ENCODE measurements around the gene RET. TPM values are rescaled to one million over a fixed set of nuclear protein-coding genes. Genes with fewer than 3 reads are reported as not detected.

The RET gene
- total RNA-seq, 1 experiment from 2014 or later = 81.1 TPM

GRCh38 chr10:43173120-43173519 lies 96.3 kb downstream of the RET start:
- ATAC-seq (no peak), DNase-seq (ENCODE audit: low read depth, low spot score) (no peak)
- in situ Hi-C loops (cut with HindIII; ENCODE audit: low pct_unique_long_range_greater_than_20kb, low sequenced_read_pairs) = no loop called here
- Histone ChIP-seq H3K4me3 (ENCODE audit: low read depth in 2 of 2, low read length in 2 of 2) (no peak overlapping the region), H3K36me3 (ENCODE audit: control insufficient read depth, insufficient read depth, low read length) (no peaks in the 10 kb centered on the region), H3K27me3 (ENCODE audit: control insufficient read depth, insufficient read depth, low read length) (no peaks in the 10 kb centered on the region), H3K9me3 (ENCODE audit: control insufficient read depth, insufficient read depth, low read depth, low read length) (no peaks in the 10 kb centered on the region), H3K27ac (ENCODE audit: low read length) (no peak overlapping the region), H3K4me1 (ENCODE audit: control insufficient read depth, insufficient read depth, low read length) (no peaks in the 10 kb centered on the region)
- CTCF ChIA-PET = no interaction called here
- intact Hi-C loops (cut with micrococcal nuclease; ENCODE audit: unreplicated experiment) = no loop called here
- POLR2A ChIA-PET = no interaction called here
- BruUV-seq (replicated peaks) = no TSS peak
- TF ChIP-seq TCF7L2 (IDR thresholded peaks at IDR 0.05; ENCODE audit: low read depth, low read length) = no peak
- TF ChIP-seq, protein P1, sequence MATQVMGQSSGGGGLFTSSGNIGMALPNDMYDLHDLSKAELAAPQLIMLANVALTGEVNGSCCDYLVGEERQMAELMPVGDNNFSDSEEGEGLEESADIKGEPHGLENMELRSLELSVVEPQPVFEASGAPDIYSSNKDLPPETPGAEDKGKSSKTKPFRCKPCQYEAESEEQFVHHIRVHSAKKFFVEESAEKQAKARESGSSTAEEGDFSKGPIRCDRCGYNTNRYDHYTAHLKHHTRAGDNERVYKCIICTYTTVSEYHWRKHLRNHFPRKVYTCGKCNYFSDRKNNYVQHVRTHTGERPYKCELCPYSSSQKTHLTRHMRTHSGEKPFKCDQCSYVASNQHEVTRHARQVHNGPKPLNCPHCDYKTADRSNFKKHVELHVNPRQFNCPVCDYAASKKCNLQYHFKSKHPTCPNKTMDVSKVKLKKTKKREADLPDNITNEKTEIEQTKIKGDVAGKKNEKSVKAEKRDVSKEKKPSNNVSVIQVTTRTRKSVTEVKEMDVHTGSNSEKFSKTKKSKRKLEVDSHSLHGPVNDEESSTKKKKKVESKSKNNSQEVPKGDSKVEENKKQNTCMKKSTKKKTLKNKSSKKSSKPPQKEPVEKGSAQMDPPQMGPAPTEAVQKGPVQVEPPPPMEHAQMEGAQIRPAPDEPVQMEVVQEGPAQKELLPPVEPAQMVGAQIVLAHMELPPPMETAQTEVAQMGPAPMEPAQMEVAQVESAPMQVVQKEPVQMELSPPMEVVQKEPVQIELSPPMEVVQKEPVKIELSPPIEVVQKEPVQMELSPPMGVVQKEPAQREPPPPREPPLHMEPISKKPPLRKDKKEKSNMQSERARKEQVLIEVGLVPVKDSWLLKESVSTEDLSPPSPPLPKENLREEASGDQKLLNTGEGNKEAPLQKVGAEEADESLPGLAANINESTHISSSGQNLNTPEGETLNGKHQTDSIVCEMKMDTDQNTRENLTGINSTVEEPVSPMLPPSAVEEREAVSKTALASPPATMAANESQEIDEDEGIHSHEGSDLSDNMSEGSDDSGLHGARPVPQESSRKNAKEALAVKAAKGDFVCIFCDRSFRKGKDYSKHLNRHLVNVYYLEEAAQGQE (IDR thresholded peaks at IDR 0.05; ENCODE audit: insufficient read depth in 1 of 2, low read depth in 2 of 2, low read length in 1 of 2) = no peak
- TF ChIP-seq SIN3A (IDR thresholded peaks at IDR 0.05; ENCODE audit: borderline replicate concordance, insufficient read depth, low read depth, low read length) = no peak
- TF ChIP-seq POLR2AphosphoS5 (IDR thresholded peaks at IDR 0.05; ENCODE audit: low read depth, low read length) = no peak
- TF ChIP-seq CTCF (IDR thresholded peaks at IDR 0.05) = no peak

DNA sequence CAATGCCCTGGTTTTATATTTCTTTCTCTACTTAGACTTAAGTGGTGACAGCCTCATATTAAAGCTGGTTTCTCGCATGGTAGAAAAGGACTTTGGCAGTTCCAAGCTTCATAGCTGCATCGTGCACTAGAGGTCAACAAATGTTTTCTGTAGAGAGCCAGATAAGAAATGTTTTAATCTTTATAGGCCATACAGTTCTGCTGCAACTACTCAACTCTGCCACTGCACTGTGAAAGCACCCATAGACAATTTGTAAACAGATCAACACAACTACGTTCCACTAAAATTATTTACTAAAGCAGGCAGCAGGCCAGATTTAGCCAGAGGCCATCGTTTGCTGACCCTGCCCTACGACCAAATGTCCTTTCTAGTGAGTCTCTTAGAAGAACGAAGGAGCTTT lies 98.1 kb downstream of the RET start:
- CTCF ChIA-PET = interaction anchor here (0.7 kb wide), 1 partner anchor 82 kb away, joined by 3 read pairs; no protein-coding TSS in a partner anchor
- DNase-seq (ENCODE audit: low read depth, low spot score) (no peak), ATAC-seq (no peak)
- Histone ChIP-seq H3K27ac (ENCODE audit: low read length) (no peak overlapping the region), H3K4me1 (ENCODE audit: control insufficient read depth, insufficient read depth, low read length) (no peaks in the 10 kb centered on the region), H3K27me3 (ENCODE audit: control insufficient read depth, insufficient read depth, low read length) (no peaks in the 10 kb centered on the region), H3K36me3 (ENCODE audit: control insufficient read depth, insufficient read depth, low read length) (no peaks in the 10 kb centered on the region; the same call in 1 of the 2 replicates), H3K4me3 (ENCODE audit: low read depth in 2 of 2, low read length in 2 of 2) (no peak overlapping the region), H3K9me3 (ENCODE audit: control insufficient read depth, insufficient read depth, low read depth, low read length) (no peaks in the 10 kb centered on the region)
- no TSS peak for BruUV-seq (replicated peaks)
- TF ChIP-seq TCF7L2 (IDR thresholded peaks at IDR 0.05; ENCODE audit: low read depth, low read length) = no peak
- no peak for TF ChIP-seq SIN3A (IDR thresholded peaks at IDR 0.05; ENCODE audit: borderline replicate concordance, insufficient read depth, low read depth, low read length)
- TF ChIP-seq, protein P1 (IDR thresholded peaks at IDR 0.05; ENCODE audit: insufficient read depth in 1 of 2, low read depth in 2 of 2, low read length in 1 of 2) = no peak
- POLR2A ChIA-PET = no interaction called here
- intact Hi-C loops (cut with micrococcal nuclease; ENCODE audit: unreplicated experiment) (no loop called here), in situ Hi-C loops (cut with HindIII; ENCODE audit: low pct_unique_long_range_greater_than_20kb, low sequenced_read_pairs) (no loop called here)

Measured in Panc1 (cell line).